ENCODE results near the gene EPRS1. TPM values are rescaled to one million over a fixed set of nuclear protein-coding genes. Genes with fewer than 3 reads are reported as not detected.

The EPRS1 gene
- total and polyA plus RNA-seq, 9 of the 15 experiments (the other 6 are each of a cell fraction or from before 2014, with no cell fraction given), result 129 to 291 (median 248) TPM

DNA sequence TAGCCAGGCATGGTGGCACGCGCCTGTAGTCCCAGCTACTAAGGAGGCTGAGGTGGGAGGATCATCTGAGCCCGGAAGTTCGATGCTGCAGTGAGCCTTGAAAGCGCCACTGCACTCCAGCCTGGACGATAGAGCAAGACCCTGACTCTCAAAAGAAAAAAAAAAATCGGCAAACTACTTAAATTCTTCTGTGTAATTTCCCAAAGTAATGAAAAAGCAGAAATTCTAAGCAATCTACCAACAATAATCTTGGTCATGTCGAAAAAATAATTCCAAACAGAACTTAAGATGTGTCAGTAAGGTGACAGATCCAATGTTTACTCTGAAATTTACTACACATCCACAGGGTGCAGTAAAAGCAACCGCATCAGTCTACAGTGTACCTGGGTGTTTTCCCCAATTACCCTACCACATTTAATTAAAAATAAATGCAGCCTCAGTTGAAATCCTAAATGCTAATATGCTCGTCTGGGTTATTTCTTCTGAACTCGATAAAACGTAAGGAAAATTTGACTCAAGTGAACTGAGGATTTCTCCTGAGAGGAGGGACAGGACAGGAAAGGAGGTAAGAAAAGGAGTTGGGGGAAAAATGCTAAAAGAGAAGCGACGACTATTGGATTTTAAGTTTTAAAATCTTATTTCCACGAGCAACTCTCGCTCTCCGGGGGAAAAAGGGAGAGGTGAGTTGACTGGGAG, 801 bp downstream of the EPRS1 start:
- H3K4me2 ChIP-seq (ENCODE audit: insufficient read depth, low read length), result peak overlapping the region; percentile 99
- peaks cover 23% of the 10 kb centered on the region for H3K36me3 ChIP-seq (ENCODE audit: control insufficient read depth, insufficient read depth, low read length)
- H3K4me1 ChIP-seq (replicated peaks in 1 of 2; ENCODE audit: control insufficient read depth in 2 of 2, insufficient read depth in 2 of 2, low read length in 2 of 2), result peaks cover 15 to 19% of the 10 kb centered on the region in 2 experiments; a peak in 4 of 5 replicates
- WGBS (ENCODE audit: insufficient coverage, low coverage, missing lambda C conversion rate), result 1% methylated on average over 17 of the region's 17 CpGs
- FAIRE-seq (peak; percentile 78), ATAC-seq (peak; percentile 78), DNase-seq (ENCODE audit: extremely low read depth in 1 of 4, low spot score in 3 of 4) (peak in 3 of 4 experiments; percentile 29 to 81 (median 48))
- H3K9me1 ChIP-seq (ENCODE audit: control insufficient read depth, insufficient read depth, low read length), result peaks cover 4% of the 10 kb centered on the region
- peak overlapping the region; percentile 88 for H3K4me3 ChIP-seq
- ChIA-PET POLR2A (interaction anchor here (0.6 to 1.4 kb wide), 6 partner anchors 12 to 114 kb away, joined by 3 to 8 read pairs (median 4); no protein-coding TSS in a partner anchor), CTCF (ENCODE audit: low intra/inter-chr PET ratio) (interaction anchor here (1.1 kb wide), 1 partner anchor 49 kb away, joined by 4 read pairs; the partner anchor contains the start of gene IARS2)
- intact Hi-C loops (cut with micrococcal nuclease), result loop anchor here (1.0 to 2.0 kb wide), 3 partner anchors 44 to 139 kb away; partner anchors contain the start of genes BPNT1 and IARS2
- H3K27ac ChIP-seq (ENCODE audit: extremely low read depth, low read depth, low read length), result peak overlapping the region; percentile 91
- no peaks in the 10 kb centered on the region for H3K9me3 ChIP-seq (replicated peaks; ENCODE audit: control insufficient read depth, insufficient read depth, low read depth, low read length)
- H3K9ac ChIP-seq (ENCODE audit: insufficient read depth in 1 of 2, low read depth in 2 of 2, low read length in 2 of 2), result peak overlapping the region; percentile 93 to 100
- H2AFZ ChIP-seq (ENCODE audit: low read depth, low read length), result peak overlapping the region; percentile 96
- no TSS peak for BruUV-seq (replicated peaks)
- H3K79me2 ChIP-seq (ENCODE audit: control insufficient read depth, insufficient read depth, low read length), result peaks cover 57% of the 10 kb centered on the region
- peaks cover 11% of the 10 kb centered on the region for H4K20me1 ChIP-seq (replicated peaks; ENCODE audit: control insufficient read depth, insufficient read depth, low read length)
- in situ Hi-C loops (cut with MboI), result no loop called here
- no peaks in the 10 kb centered on the region for H3K27me3 ChIP-seq (ENCODE audit: control insufficient read depth in 2 of 2, insufficient read depth in 2 of 2, low read length in 2 of 2)
- TF ChIP-seq ELF1 (tag; IDR thresholded peaks at IDR 0.05) (peak; percentile 70), SUPT5H (IDR thresholded peaks at IDR 0.05) (peak; percentile 53), SMARCA4 (IDR thresholded peaks at IDR 0.05) (no peak), RFX7 (CRISPR knock-in tag; IDR thresholded peaks at IDR 0.05) (no peak), POLR2AphosphoS2 (IDR thresholded peaks at IDR 0.05; ENCODE audit: low read length) (no peak), FOXA3 (CRISPR knock-in tag; conservative IDR thresholded peaks at IDR 0.05 in 1 of 2, IDR thresholded peaks at IDR 0.05 in 1 of 2) (peak; percentile 4 to 69; a peak in 2 of 4 replicates), HSF4 (CRISPR knock-in tag; IDR thresholded peaks at IDR 0.05; ENCODE audit: borderline replicate concordance) (no peak), DNMT1 (IDR thresholded peaks at IDR 0.05) (no peak), HNRNPL (IDR thresholded peaks at IDR 0.05; ENCODE audit: low read depth, low read length) (no peak), ZNF232 (CRISPR knock-in tag; IDR thresholded peaks at IDR 0.05) (no peak), TRIM24 (IDR thresholded peaks at IDR 0.05) (peak in 1 of 2 experiments; percentile 38; a peak in 1 of 4 replicates), COPS2 (conservative IDR thresholded peaks at IDR 0.05) (no peak), HDAC3 (IDR thresholded peaks at IDR 0.05; ENCODE audit: borderline replicate concordance, partially characterized antibody) (no peak), SRSF1 (IDR thresholded peaks at IDR 0.05; ENCODE audit: low read depth, low read length) (no peak), HEY1 (CRISPR knock-in tag; IDR thresholded peaks at IDR 0.05; ENCODE audit: borderline replicate concordance) (no peak), NCOA4 (IDR thresholded peaks at IDR 0.05; ENCODE audit: partially characterized antibody) (no peak), CC2D1A (IDR thresholded peaks at IDR 0.05) (peak; percentile 43; the same call in 1 of the 2 replicates)
- TF ChIP-seq, protein P1, sequence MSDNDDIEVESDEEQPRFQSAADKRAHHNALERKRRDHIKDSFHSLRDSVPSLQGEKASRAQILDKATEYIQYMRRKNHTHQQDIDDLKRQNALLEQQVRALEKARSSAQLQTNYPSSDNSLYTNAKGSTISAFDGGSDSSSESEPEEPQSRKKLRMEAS (CRISPR knock-in tag; IDR thresholded peaks at IDR 0.05), result peak; percentile 57; the same call in 1 of the 2 replicates
- TF ChIP-seq, protein P2, sequence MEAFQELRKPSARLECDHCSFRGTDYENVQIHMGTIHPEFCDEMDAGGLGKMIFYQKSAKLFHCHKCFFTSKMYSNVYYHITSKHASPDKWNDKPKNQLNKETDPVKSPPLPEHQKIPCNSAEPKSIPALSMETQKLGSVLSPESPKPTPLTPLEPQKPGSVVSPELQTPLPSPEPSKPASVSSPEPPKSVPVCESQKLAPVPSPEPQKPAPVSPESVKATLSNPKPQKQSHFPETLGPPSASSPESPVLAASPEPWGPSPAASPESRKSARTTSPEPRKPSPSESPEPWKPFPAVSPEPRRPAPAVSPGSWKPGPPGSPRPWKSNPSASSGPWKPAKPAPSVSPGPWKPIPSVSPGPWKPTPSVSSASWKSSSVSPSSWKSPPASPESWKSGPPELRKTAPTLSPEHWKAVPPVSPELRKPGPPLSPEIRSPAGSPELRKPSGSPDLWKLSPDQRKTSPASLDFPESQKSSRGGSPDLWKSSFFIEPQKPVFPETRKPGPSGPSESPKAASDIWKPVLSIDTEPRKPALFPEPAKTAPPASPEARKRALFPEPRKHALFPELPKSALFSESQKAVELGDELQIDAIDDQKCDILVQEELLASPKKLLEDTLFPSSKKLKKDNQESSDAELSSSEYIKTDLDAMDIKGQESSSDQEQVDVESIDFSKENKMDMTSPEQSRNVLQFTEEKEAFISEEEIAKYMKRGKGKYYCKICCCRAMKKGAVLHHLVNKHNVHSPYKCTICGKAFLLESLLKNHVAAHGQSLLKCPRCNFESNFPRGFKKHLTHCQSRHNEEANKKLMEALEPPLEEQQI (IDR thresholded peaks at IDR 0.05), result no peak
- TF ChIP-seq, protein P3, sequence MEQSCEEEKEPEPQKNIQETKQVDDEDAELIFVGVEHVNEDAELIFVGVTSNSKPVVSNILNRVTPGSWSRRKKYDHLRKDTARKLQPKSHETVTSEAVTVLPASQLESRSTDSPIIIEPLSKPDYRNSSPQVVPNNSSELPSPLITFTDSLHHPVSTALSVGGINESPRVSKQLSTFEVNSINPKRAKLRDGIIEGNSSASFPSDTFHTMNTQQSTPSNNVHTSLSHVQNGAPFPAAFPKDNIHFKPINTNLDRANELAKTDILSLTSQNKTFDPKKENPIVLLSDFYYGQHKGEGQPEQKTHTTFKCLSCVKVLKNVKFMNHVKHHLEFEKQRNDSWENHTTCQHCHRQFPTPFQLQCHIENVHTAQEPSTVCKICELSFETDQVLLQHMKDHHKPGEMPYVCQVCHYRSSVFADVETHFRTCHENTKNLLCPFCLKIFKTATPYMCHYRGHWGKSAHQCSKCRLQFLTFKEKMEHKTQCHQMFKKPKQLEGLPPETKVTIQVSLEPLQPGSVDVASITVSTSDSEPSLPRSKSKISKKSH (CRISPR knock-in tag; IDR thresholded peaks at IDR 0.05), result no peak
